Tibial nerve (tissue), 4 donors: ENCODE measurements around the gene KLF1.

Experiments
- CTCF ChIP-seq, 5 experiments: fragments of 200-600 bp in 3 of 5; fragments of 450-650 bp in 2 of 5; sonication (generic) in 3 of 5; IDR thresholded peaks; one replicate each; pipeline ENCODE4 v1.5.1; 2016 to 2019; ENCODE audit warnings: antibody characterized with exemption in 5 of 5, mild to moderate bottlenecking in 3 of 5, moderate library complexity in 2 of 5
- EP300 ChIP-seq, 2 donors: sonication (generic); formaldehyde crosslinking; IDR thresholded peaks; one replicate each; pipeline ENCODE4 v1.6.1; 2017; ENCODE audit warnings: antibody characterized with exemption in 2 of 2, mild to moderate bottlenecking in 1 of 2
- POLR2A ChIP-seq, 2 donors: fragments of 450-650 bp; IDR thresholded peaks; one replicate each; pipeline ENCODE4 v1.6.1; 2017; ENCODE audit warnings: antibody characterized with exemption in 2 of 2, mild to moderate bottlenecking in 2 of 2, moderate library complexity in 2 of 2

GRCh38 chr19:12872255-12872654 is 14.7 kb downstream of the KLF1 start:
- no peak for TF ChIP-seq EP300 (IDR thresholded peaks at IDR 0.05)
- TF ChIP-seq CTCF (IDR thresholded peaks at IDR 0.05): no peak
- TF ChIP-seq POLR2A (IDR thresholded peaks at IDR 0.05): no peak
